HEK293T (cell line): ENCODE measurements around the gene ADPGK.

Source experiments
- CTCF ChIA-PET: fragments of 350-600 bp; formaldehyde crosslinking; extraction: SDS; loops from one replicate; lab custom pipeline; 2021; ENCODE audit warnings: antibody characterized with exemption, inconsistent platforms; lab: Yijun Ruan, JAX
- POLR2A ChIA-PET: fragments of 350-600 bp; formaldehyde crosslinking; extraction: SDS; loops from one replicate; lab custom pipeline; 2020; ENCODE audit warnings: antibody characterized with exemption, inconsistent platforms; lab: Yijun Ruan, JAX
- DNase-seq: peaks from one replicate; pipeline ENCODE4 v3.0.0; 2012; ENCODE audit warnings: mixed read lengths; ENCODE audit errors: extremely low spot score
- ARNT ChIP-seq: fragments of 450-650 bp; IDR thresholded peaks from 2 replicates; pipeline ENCODE4 v1.6.1; 2017; ENCODE audit warnings: mild to moderate bottlenecking
- BHLHE40 ChIP-seq: fragments of 450-650 bp; IDR thresholded peaks from 2 replicates; pipeline ENCODE4 v1.6.1; 2016; ENCODE audit warnings: mild to moderate bottlenecking, moderate library complexity, borderline replicate concordance
- CTBP1 ChIP-seq: fragments of 450-650 bp; IDR thresholded peaks from 2 replicates; pipeline ENCODE4 v1.6.1; 2016; ENCODE audit warnings: borderline replicate concordance
- ELF4 ChIP-seq: fragments of 450-650 bp; IDR thresholded peaks from 2 replicates; pipeline ENCODE4 v1.6.1; 2017; ENCODE audit warnings: antibody characterized with exemption
- FOXA1 ChIP-seq: fragments of 450-650 bp; IDR thresholded peaks from 2 replicates; pipeline ENCODE4 v1.6.1; 2016; ENCODE audit warnings: mild to moderate bottlenecking
- FOXK2 ChIP-seq: fragments of 450-650 bp; IDR thresholded peaks from 2 replicates; pipeline ENCODE4 v1.6.1; 2016; ENCODE audit warnings: mild to moderate bottlenecking
- FOXM1 ChIP-seq: fragments of 450-650 bp; IDR thresholded peaks from 2 replicates; pipeline ENCODE4 v1.6.1; 2017; ENCODE audit warnings: mild to moderate bottlenecking, borderline replicate concordance
- HDGF ChIP-seq: fragments of 450-650 bp; IDR thresholded peaks from 2 replicates; pipeline ENCODE4 v1.6.1; 2017; ENCODE audit warnings: antibody characterized with exemption, borderline replicate concordance
- L3MBTL2 ChIP-seq: fragments of 450-650 bp; conservative IDR thresholded peaks from 2 replicates; pipeline ENCODE4 v1.6.1; 2016; ENCODE audit warnings: mild to moderate bottlenecking
- LEF1 ChIP-seq: fragments of 450-650 bp; IDR thresholded peaks from 2 replicates; pipeline ENCODE4 v1.6.1; 2017; ENCODE audit warnings: mild to moderate bottlenecking, borderline replicate concordance
- NFRKB ChIP-seq: fragments of 450-650 bp; IDR thresholded peaks from 2 replicates; pipeline ENCODE4 v1.6.1; 2016; ENCODE audit warnings: mild to moderate bottlenecking, moderate library complexity
- SP1 ChIP-seq: fragments of 450-650 bp; IDR thresholded peaks from 2 replicates; pipeline ENCODE4 v1.6.1; 2017
- SUZ12 ChIP-seq: fragments of 450-650 bp; IDR thresholded peaks from 2 replicates; pipeline ENCODE4 v1.6.1; 2016; ENCODE audit warnings: mild to moderate bottlenecking
- TARDBP ChIP-seq: fragments of 450-650 bp; IDR thresholded peaks from 2 replicates; pipeline ENCODE4 v1.6.1; 2016
- ZNF384 ChIP-seq: fragments of 450-650 bp; IDR thresholded peaks from 2 replicates; pipeline ENCODE4 v1.6.1; 2016
- TF ChIP-seq, protein P1 (sequence below): fragments of 450-650 bp; IDR thresholded peaks from 2 replicates; pipeline ENCODE4 v1.6.1; 2016

ADPGK gene

DNA sequence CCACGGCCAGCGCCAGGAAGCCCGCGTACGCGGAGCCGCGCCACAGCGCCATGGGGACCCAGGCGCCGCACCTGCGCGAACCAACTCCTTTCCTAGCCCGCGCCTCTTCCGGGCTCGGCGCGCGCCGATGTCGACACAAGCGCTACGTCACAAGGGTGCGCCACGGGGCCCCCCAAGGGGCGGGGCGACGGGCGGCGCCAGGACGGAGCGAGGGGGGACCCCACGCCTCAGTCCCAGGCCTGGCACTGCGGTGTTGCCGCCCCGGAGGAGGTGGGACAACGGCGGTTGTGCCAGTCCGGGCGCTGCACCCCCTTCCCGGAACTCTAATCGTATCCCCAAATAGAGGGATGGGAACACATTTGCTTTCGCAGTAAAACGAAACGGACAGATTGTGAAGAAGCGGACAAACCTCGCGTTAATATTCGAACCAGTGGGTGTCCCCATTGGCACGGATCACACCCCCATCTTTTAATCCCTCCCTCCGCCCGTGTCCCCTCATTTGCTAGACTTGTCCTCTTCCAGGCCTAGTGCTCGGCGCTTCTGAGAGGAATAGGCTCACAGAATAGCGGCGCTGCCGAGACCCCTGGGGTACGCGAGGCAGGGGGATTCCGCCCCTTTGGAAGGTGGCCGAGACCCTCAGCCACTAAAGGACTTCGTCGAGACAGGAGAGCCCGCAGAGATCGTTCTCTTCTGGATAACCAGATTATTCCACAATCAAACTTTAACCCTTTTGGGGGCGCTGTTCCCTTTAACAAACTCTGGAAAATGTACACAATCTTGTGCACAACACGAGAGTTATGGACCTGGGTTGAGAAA, at the start of gene ADPGK:
ADPGK (minus strand) TSS at position 119 of the 816 bp plus-strand sequence; CDS start at position 52, 67 bp downstream.
- POLR2A ChIA-PET: interaction anchor here (2.2 to 2.5 kb wide), 2 partner anchors 9 to 14 kb away, joined by 5 to 11 read pairs; no protein-coding TSS in a partner anchor
- peak; percentile 94 for DNase-seq
- TF ChIP-seq NFRKB (no peak), FOXA1 (no peak), FOXM1 (peak; percentile 58; the same call in 1 of the 2 replicates), CTBP1 (no peak), BHLHE40 (no peak), ARNT (no peak), ELF4 (peak; percentile 94), SP1 (no peak), LEF1 (no peak), ZNF384 (no peak), L3MBTL2 (peak; percentile 83), FOXK2 (no peak), SUZ12 (no peak), HDGF (no peak), TARDBP (no peak)
- TF ChIP-seq, protein P1, sequence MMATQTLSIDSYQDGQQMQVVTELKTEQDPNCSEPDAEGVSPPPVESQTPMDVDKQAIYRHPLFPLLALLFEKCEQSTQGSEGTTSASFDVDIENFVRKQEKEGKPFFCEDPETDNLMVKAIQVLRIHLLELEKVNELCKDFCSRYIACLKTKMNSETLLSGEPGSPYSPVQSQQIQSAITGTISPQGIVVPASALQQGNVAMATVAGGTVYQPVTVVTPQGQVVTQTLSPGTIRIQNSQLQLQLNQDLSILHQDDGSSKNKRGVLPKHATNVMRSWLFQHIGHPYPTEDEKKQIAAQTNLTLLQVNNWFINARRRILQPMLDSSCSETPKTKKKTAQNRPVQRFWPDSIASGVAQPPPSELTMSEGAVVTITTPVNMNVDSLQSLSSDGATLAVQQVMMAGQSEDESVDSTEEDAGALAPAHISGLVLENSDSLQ: no peak
- CTCF ChIA-PET: no interaction called here

DNA sequence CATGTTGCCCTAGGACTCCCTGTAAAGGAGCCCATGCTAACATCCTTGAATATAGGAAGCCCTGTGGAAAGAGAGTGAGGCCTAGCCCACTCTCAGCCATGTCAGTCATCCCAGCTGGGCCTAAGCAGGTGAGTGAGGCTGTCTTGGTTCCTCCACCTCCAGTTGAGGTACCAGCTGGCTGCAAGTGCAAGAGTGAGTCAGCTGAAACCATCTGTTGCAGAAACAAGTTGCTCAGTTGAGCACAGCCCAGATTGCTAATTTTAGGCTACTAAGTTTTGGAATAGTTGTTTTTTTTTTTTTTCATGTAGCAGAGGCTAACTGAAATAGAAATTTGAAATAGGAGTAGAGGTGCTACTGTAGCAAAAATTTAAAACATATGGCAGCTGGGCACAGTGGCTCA, 43.7 kb upstream of the ADPGK start:
- TF ChIP-seq ARNT: no peak
- no peak for TF ChIP-seq LEF1
- no peak for TF ChIP-seq FOXM1
- TF ChIP-seq TARDBP: no peak
- TF ChIP-seq, protein P1: no peak
- no peak for TF ChIP-seq SP1
- TF ChIP-seq HDGF: no peak
- TF ChIP-seq FOXK2: no peak
- no peak for TF ChIP-seq ZNF384
- TF ChIP-seq NFRKB: no peak
- ChIA-PET CTCF (no interaction called here), POLR2A (no interaction called here)
- DNase-seq: no peak

DNA sequence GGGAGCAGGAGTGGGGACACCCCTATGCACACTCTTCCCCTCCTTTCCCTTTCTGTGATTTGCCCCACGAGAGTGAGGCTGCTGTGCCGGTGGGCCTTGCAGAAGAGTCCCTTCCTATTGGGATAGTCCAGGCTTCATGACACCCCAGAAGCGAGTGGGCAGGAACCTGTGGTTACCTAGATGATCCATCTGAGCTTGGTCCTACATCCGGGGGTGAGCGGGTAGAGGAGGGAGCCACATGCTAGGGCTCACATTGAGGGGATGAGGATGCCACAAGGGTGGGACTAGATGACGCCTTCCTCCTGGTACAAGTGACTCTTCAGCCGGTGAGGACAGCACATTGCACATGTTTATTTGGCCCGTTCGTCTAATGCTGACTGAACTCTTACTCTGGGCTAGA, 43.1 kb upstream of the ADPGK start:
- ChIA-PET POLR2A (no interaction called here), CTCF (no interaction called here)
- TF ChIP-seq NFRKB (no peak), L3MBTL2 (no peak), ZNF384 (no peak), FOXA1 (no peak), ELF4 (no peak), ARNT (no peak)
- TF ChIP-seq, protein P1: no peak
- DNase-seq: no peak

DNA sequence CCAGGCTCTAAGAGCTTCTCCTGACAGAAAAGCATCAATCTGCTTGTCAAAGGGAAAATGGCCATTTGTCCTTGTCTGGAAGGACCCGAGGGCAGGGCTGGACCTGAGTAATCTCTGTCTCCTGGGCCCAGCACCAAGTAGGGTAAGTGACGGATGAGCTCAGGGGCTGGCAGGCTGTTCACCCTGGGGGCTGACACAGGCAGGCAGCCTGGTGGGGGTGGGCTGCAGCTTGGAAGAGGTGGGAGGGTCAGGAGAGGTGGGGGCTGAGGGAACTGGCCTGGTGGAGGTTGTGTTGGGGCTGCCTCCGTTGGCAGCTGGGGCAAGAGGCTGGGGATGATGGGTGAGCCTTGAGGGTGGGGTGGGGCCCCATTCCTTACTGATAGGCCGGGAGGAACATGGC, 42.3 kb upstream of the ADPGK start:
- no peak for DNase-seq
- CTCF ChIA-PET: no interaction called here
- POLR2A ChIA-PET: no interaction called here

DNA sequence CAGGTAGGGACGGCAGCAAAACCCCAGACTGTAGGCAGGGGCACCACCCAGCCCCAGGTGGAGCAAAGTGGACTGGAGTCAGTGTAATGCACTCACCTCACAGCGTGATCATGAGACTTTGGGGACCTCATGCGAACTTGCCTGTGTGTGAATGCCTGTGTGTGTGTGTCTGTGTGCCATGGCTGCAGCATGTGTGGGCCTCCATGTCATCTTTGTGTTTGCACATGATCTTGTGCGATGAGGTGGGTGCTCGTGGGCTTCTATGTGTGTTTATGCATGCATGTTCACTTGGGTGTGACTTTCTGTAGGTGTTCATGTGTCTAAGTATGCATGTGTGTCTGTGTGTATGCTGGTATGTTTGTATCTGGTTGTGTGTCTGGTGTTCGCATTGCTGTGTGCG, 41.2 kb upstream of the ADPGK start:
- CTCF ChIA-PET: no interaction called here
- TF ChIP-seq HDGF (no peak), FOXK2 (no peak), FOXA1 (no peak), BHLHE40 (no peak), SUZ12 (no peak), TARDBP (no peak), NFRKB (no peak), L3MBTL2 (no peak), SP1 (no peak), ELF4 (no peak), ZNF384 (no peak), ARNT (no peak)
- no peak for DNase-seq
- POLR2A ChIA-PET: no interaction called here

More for the DNA sequence above, 42.3 kb upstream of the ADPGK start:
- TF ChIP-seq ELF4 (no peak), FOXM1 (no peak), NFRKB (no peak), ARNT (no peak), BHLHE40 (no peak), ZNF384 (no peak), FOXK2 (no peak), HDGF (no peak), CTBP1 (no peak)
- TF ChIP-seq, protein P1: no peak

DNA sequence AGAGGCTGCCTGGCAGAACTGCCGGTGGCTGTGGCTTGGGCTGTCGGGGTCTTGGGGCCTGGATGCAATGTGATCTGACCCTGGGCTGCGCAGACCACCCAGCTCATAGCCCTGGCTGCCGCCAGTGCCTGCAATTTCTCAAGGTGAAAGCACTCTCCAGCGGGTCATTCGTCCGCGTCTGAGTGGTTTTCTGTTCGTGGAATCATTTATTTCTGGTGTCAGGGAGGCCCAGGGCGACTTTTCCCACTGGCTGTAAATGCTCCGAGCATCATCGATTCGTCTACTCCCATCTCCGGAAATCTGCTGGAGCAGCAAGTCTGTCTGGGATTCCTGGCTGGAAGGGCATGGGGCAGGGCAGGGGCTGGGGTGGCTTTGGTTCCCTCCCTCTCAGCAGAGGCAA, 40.6 kb upstream of the ADPGK start:
- CTCF ChIA-PET: no interaction called here

More for the DNA sequence above, 40.6 kb upstream of the ADPGK start:
- DNase-seq: no peak
- POLR2A ChIA-PET: no interaction called here
- TF ChIP-seq ZNF384: no peak
